Sigmoid colon (tissue), 7 donors: ENCODE results near the gene CEP57L1. TPM values are rescaled to one million over a fixed set of nuclear protein-coding genes. Genes with fewer than 3 reads are reported as not detected.

Experiments used
- DNase-seq: peaks from one replicate; pipeline ENCODE4 v3.0.0-alpha.2; 2019
- H3K27ac ChIP-seq, 4 donors: fragments of 200-600 bp; sonication (generic); one replicate each; pipeline ENCODE4 v1.5.1; 2016 to 2019; ENCODE audit warnings: mild to moderate bottlenecking in 1 of 4
- H3K27me3 ChIP-seq, 3 donors: fragments of 200-600 bp; sonication (generic); one replicate each; pipeline ENCODE4 v1.5.1; 2019; ENCODE audit warnings: mild to moderate bottlenecking in 1 of 3
- H3K36me3 ChIP-seq, 4 donors: fragments of 200-600 bp; sonication (generic); one replicate each; pipeline ENCODE4 v1.5.1; 2016 to 2019
- H3K4me1 ChIP-seq, 4 donors: fragments of 200-600 bp; sonication (generic); one replicate each; pipeline ENCODE4 v1.5.1; 2017 to 2019
- H3K4me3 ChIP-seq, 4 donors: fragments of 200-600 bp; sonication (generic); one replicate each; pipeline ENCODE4 v1.5.1; 2017 to 2019; ENCODE audit warnings: mild to moderate bottlenecking in 2 of 4, moderate library complexity in 1 of 4
- H3K9me3 ChIP-seq, 4 donors: fragments of 200-600 bp in 3 of 4; sonication (generic) in 3 of 4; one replicate each; pipeline versions ENCODE4 v1.5.1 to v1.6.1; 2013 to 2019
- EP300 ChIP-seq, 4 donors: sonication (generic); formaldehyde crosslinking; IDR thresholded peaks; one replicate each; pipeline ENCODE4 v1.6.1; 2017; ENCODE audit warnings: antibody characterized with exemption in 4 of 4
- POLR2A ChIP-seq, 2 donors: fragments of 450-650 bp; IDR thresholded peaks; one replicate each; pipeline ENCODE4 v1.6.1; 2016; ENCODE audit warnings: antibody characterized with exemption in 2 of 2, mild to moderate bottlenecking in 2 of 2, moderate library complexity in 2 of 2
- POLR2AphosphoS5 ChIP-seq, 4 donors: sonication (generic); formaldehyde crosslinking; IDR thresholded peaks; one replicate each; pipeline ENCODE4 v1.6.1; 2017; ENCODE audit warnings: antibody characterized with exemption in 4 of 4
- WGBS, 2 donors: extraction: QIAGEN DNeasy Blood & Tissue Kit; methylation state at CpG; one replicate each; pipeline ENCODE4 v1.1.7; 2013; 5-methylcytosine and 5-hydroxymethylcytosine counted together
- intact Hi-C: fragments of 100-400 bp; cut with DNase I; formaldehyde crosslinking; loops from one replicate; pipeline ENCODE4 v1.15.1; 2023
- polyA plus RNA-seq, 3 donors: library from polyadenylated mRNA; stranded (reverse); fragments of 200-250 nt; gene quantifications; one replicate each; pipeline ENCODE4 v1.2.3, GENCODE V29; 2013
- total RNA-seq, 4 donors: library from RNA; depleted of rRNA; stranded (reverse); fragments of >200 nt; gene quantifications; one replicate each; pipeline ENCODE4 v1.1.0, GENCODE V29; 2016
- TF ChIP-seq, protein P1 (sequence below), 4 experiments: fragments of 450-650 bp in 3 of 4; fragments of 200-600 bp in 1 of 4; IDR thresholded peaks; one replicate each; pipeline ENCODE4 v1.5.1; 2016 to 2019; ENCODE audit warnings: antibody characterized with exemption in 4 of 4, mild to moderate bottlenecking in 3 of 4, moderate library complexity in 2 of 4
- donor health status: healthy with polysubstance abuse.
- donor health status: Bipolar disorder and iron deficiency.
- donor health status: healthy.

The CEP57L1 gene
- total and polyA plus RNA-seq, 7 donors = 5.4 to 21.0 (median 12.6) TPM

DNA sequence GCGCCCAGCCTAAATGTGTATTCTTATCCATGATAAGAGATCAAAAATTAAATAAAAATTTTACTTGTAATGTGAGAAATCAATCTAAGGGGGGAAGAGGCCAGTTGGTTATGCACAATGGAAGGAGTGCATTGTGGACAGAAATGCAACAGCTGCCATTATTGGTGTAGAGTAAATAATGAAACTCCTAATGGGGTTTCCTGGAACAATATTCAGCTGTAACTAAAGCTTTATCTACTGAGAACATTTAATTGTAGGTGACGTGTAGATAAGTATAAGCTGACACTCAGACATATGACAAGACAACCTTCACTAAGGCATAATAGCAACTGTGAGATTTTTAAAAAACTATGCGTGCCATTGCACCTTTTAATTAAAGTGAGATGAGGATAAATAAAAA lies 71.4 kb downstream of the CEP57L1 start:
- intact Hi-C loops = no loop called here
- no peak for TF ChIP-seq EP300 (IDR thresholded peaks at IDR 0.05)
- no peak for TF ChIP-seq POLR2A (IDR thresholded peaks at IDR 0.05)
- H3K4me3 ChIP-seq = no peak overlapping the region
- H3K9me3 ChIP-seq = no peaks in the 10 kb centered on the region
- H3K27ac ChIP-seq = no peak overlapping the region
- no peaks in the 10 kb centered on the region for H3K36me3 ChIP-seq
- 74 to 89% methylated on average over 3 of the region's 3 CpGs for WGBS, 2 donors
- no peaks in the 10 kb centered on the region for H3K27me3 ChIP-seq
- DNase-seq = no peak
- H3K4me1 ChIP-seq = no peaks in the 10 kb centered on the region

DNA sequence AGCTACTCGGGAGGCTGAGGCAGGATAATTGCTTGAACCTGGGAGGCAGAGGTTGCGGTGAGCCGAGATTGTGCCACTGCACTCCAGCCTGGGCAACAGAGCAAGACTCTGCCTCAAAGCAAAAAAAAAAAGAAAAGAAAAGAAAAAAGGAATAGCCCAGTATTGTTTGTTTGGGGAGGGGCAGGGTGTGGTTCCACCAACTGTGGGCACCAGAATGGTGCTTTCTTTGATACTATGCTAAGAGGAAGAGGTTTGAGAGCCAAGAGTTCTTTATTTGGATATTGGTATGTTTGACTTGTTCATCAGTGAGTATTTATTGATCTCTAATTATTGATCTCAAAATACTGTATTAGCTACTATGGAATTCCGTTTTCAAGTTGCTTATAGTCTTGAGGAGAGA lies 72.3 kb downstream of the CEP57L1 start:
- Histone ChIP-seq H3K27ac (no peak overlapping the region), H3K4me1 (no peaks in the 10 kb centered on the region), H3K27me3 (no peaks in the 10 kb centered on the region), H3K9me3 (no peaks in the 10 kb centered on the region), H3K4me3 (no peak overlapping the region), H3K36me3 (no peaks in the 10 kb centered on the region)
- 67 to 95% methylated on average over 4 of the region's 4 CpGs for WGBS, 2 donors
- intact Hi-C loops = no loop called here
- no peak for TF ChIP-seq POLR2A (IDR thresholded peaks at IDR 0.05)
- no peak for TF ChIP-seq POLR2AphosphoS5 (IDR thresholded peaks at IDR 0.05)
- no peak for TF ChIP-seq EP300 (IDR thresholded peaks at IDR 0.05)
- TF ChIP-seq, protein P1, sequence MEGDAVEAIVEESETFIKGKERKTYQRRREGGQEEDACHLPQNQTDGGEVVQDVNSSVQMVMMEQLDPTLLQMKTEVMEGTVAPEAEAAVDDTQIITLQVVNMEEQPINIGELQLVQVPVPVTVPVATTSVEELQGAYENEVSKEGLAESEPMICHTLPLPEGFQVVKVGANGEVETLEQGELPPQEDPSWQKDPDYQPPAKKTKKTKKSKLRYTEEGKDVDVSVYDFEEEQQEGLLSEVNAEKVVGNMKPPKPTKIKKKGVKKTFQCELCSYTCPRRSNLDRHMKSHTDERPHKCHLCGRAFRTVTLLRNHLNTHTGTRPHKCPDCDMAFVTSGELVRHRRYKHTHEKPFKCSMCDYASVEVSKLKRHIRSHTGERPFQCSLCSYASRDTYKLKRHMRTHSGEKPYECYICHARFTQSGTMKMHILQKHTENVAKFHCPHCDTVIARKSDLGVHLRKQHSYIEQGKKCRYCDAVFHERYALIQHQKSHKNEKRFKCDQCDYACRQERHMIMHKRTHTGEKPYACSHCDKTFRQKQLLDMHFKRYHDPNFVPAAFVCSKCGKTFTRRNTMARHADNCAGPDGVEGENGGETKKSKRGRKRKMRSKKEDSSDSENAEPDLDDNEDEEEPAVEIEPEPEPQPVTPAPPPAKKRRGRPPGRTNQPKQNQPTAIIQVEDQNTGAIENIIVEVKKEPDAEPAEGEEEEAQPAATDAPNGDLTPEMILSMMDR (IDR thresholded peaks at IDR 0.05) = no peak
- no peak for DNase-seq

DNA sequence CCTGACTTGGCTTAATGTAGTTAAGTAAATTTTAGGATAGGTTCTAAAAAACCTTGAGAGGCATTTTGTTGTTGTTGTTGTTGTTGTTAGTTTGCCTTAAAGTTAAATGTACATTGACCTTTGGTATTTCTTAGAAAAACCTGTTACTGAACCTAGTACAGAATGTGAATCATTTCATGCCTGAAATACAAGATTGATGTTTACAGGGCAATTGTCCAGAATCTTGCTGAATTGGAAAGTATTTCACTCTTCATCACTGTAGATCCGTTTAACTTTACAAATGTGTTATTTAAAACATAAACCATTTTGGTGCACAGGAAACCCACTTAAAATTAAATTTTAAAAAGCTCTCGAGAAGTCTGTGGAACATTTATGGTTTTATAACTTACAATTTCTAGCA lies 75.0 kb downstream of the CEP57L1 start:
- H3K27me3 ChIP-seq = no peaks in the 10 kb centered on the region
- 51 to 61% methylated on average over 2 of the region's 2 CpGs for WGBS, 2 donors
- no peaks in the 10 kb centered on the region for H3K4me1 ChIP-seq
- intact Hi-C loops = no loop called here
- H3K4me3 ChIP-seq = no peak overlapping the region
- no peak overlapping the region for H3K27ac ChIP-seq
- TF ChIP-seq POLR2AphosphoS5 (IDR thresholded peaks at IDR 0.05) (no peak), POLR2A (IDR thresholded peaks at IDR 0.05) (no peak), EP300 (IDR thresholded peaks at IDR 0.05) (no peak)
- TF ChIP-seq, protein P1 (IDR thresholded peaks at IDR 0.05) = no peak
- H3K36me3 ChIP-seq = no peaks in the 10 kb centered on the region
- DNase-seq = no peak
- H3K9me3 ChIP-seq = no peaks in the 10 kb centered on the region

DNA sequence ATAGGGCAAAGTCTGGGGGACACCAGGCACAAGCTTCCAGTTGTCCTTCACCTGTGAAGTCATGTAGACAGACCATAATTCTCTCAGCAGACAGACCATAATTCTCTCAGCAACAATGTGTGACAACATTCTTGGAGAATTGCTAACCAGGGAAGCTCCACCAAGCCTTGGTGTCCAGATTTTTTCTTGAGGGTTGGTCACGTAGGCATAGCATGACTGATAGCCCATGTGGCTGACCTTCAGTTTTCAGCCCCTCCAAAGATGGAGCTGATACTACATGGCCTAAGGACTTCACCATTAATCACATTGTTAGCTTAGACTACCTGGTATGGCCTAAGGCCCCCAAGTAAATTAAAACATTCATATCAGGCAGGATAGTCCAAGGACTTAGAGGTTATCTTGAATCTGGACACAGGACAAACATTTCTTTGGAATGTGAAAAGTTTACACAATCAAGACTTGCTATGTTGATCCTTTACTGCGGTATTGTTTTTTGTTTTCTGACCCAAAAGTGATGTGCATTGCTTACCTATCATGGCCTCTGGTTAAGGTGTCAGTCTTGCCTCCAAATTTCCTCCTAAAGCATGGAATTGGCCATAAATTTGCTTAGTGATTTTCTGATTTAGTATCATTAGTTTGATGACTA lies 76.9 kb downstream of the CEP57L1 start:
- 93 to 96% methylated on average over 2 of the region's 2 CpGs for WGBS, 2 donors
- no peaks in the 10 kb centered on the region for H3K27me3 ChIP-seq
- intact Hi-C loops = no loop called here
- no peak for DNase-seq
- no peak overlapping the region for H3K27ac ChIP-seq
- no peaks in the 10 kb centered on the region for H3K4me1 ChIP-seq
- H3K9me3 ChIP-seq = no peaks in the 10 kb centered on the region
- H3K4me3 ChIP-seq = no peak overlapping the region
- H3K36me3 ChIP-seq = no peaks in the 10 kb centered on the region
- TF ChIP-seq POLR2AphosphoS5 (IDR thresholded peaks at IDR 0.05) = no peak
- TF ChIP-seq, protein P1 (IDR thresholded peaks at IDR 0.05) = no peak
- TF ChIP-seq EP300 (IDR thresholded peaks at IDR 0.05) = no peak
- TF ChIP-seq POLR2A (IDR thresholded peaks at IDR 0.05) = no peak

- peaks cover 0 to 3% (median 0%) of the 10 kb centered on the region in 3 donors for H3K27me3 ChIP-seq
- no peak overlapping the region for H3K27ac ChIP-seq
- H3K36me3 ChIP-seq = no peaks in the 10 kb centered on the region
- intact Hi-C loops = no loop called here
- WGBS, 2 donors = 92 to 93% methylated on average over 2 of the region's 2 CpGs
- H3K9me3 ChIP-seq = no peaks in the 10 kb centered on the region
- no peaks in the 10 kb centered on the region for H3K4me1 ChIP-seq
- no peak for DNase-seq
- no peak overlapping the region for H3K4me3 ChIP-seq
- TF ChIP-seq POLR2A (IDR thresholded peaks at IDR 0.05) = no peak
- TF ChIP-seq POLR2AphosphoS5 (IDR thresholded peaks at IDR 0.05) = no peak
Observed at GRCh38 chr6:109174916-109175315, 79.6 kb downstream of the CEP57L1 start.

DNA sequence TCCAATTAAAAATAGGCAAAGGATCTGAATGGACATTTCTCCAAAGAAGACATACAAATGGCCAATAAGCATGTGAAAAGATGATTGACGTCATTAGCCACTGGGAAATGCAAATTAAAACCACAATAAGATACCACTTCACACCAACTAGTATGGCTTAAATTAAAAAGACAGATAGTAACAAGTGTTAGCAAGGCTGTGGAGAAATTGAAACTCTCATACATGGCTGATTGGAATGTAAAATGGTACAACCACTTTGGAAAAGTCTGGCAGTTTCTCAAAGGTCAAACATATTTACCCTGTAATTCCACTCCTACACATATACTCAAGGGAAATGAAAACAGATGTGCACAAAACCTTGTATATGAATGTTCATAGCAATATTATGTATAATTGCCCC lies 83.6 kb downstream of the CEP57L1 start:
- Histone ChIP-seq H3K36me3 (no peaks in the 10 kb centered on the region), H3K27me3 (peaks cover 0 to 6% (median 3%) of the 10 kb centered on the region in 3 donors), H3K4me1 (no peaks in the 10 kb centered on the region), H3K9me3 (no peaks in the 10 kb centered on the region), H3K27ac (no peak overlapping the region), H3K4me3 (no peak overlapping the region)
- intact Hi-C loops = no loop called here
- 0 to 90% methylated on average over 1 of the region's 1 CpG for WGBS, 2 donors
- no peak for TF ChIP-seq POLR2A (IDR thresholded peaks at IDR 0.05)
- TF ChIP-seq EP300 (IDR thresholded peaks at IDR 0.05) = no peak
- TF ChIP-seq POLR2AphosphoS5 (IDR thresholded peaks at IDR 0.05) = no peak
- TF ChIP-seq, protein P1 (IDR thresholded peaks at IDR 0.05) = no peak
- no peak for DNase-seq
